ENCODE data around the gene CACNA1G.

Gene CACNA1G

DNA sequence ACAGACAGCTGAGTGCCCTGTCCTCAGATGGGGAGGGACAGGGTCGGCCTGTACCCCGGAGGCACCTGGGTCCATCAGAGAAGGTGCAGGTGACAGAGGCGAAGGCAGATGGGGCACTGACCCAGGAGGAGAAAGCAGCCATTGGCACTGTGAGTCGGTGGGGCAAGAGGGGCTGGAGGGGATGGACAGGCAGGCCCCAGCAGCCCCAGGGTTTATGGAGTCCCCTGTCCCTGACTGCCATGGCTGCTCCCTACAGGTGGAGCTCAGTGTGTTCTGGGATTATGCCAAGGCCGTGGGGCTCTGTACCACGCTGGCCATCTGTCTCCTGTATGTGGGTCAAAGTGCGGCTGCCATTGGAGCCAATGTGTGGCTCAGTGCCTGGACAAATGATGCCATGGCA, 115.1 kb downstream of the CACNA1G start:
- no peak for DNase-seq

- DNase-seq: no peak
These were observed 115.8 kb downstream of the CACNA1G start for GRCh38 chr17:50676065-50676975.

Measured in inflammatory macrophage (primary cell).